HuH-7.5 (cell line): ENCODE results near the gene SZRD1.

Experiments used
- DNase-seq: peaks from one replicate; pipeline ENCODE4 v3.0.0; 2011; ENCODE audit warnings: low spot score

Gene SZRD1

DNA sequence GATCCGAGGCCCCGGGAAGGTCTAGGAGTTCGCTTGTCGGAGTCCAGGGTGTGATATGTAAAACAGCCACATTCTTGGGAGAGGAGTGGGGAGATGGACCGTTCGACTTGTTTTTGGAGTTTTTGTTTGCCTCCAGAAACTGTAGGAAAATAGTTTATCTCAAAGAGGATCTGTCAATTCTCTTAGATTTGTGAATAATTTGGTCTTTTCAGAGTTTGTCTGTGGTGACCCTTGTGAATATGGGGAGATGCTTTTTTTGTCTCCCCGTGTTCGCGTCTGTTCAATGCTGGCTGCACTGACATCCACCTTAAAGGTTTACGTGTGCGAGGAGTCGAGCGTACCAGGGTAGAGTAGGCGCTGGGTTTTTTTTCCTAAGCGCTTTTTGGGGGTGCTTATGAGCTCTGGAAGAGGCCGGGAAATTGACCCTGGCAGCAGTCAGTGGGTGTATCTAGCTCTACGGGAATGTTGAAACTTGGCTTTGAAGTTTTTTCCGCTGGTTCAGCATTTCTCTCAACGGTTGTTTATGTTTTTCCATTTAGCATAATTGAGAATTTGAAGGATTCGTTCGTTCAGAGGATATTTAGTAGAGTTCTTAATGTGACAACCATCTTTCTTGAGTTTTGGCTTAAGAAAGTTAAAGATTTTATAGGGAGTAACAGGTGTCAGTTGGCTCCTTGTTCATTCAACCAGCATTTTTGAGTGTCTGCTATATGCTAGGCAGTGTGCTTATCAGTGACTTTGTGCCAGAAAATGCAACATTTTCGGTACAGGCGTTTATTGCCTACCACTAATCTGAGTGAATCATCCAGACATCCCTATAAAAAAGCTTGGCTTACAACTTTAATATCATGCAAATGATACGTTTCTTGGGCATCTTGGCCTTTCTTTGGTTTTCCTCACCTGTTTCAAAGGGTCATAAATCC lies 1.2 kb downstream of the SZRD1 start:
- DNase-seq: no peak

DNA sequence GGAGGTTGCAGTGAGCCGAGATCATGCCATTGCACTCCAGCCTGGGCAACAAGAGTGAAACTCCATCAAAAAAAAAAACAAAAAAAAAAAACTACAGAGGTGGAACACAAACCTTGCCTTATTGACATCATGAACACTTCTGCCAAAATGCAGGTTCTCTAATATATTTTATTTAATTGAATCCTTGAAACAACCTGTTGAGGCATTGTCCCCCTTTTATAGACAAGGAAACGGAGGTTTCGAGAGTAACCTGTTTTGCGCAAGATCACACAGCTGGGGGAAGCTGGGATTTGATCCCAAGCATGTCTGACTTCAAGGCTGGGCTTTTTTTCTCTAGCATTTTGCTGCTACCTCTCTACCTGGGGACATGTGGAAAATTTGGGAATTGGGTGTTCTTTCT lies 2.8 kb downstream of the SZRD1 start:
- DNase-seq: no peak

DNA sequence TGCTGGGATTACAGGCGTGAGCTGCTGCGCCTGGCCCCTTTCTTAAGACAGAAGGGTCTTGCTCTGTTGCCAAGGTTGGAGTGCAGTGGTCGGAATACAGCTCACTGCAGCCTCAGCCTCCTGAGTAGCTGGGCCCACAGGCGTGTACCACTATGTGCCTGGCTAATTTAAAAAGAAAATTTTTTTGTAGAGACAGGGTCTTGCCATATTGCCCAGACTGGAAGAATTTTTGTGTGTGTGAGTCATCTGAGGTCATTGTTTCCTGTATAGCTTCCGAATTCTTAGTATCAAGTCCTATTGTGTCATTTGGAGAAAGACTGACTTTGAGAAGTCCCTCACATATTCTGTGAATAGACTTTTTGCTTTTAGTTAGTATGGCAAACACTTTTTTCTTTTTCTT lies 4.7 kb downstream of the SZRD1 start:
- no peak for DNase-seq

- DNase-seq: no peak
Measured at GRCh38 chr1:16372535-16373285, 5.7 kb downstream of the SZRD1 start.

DNA sequence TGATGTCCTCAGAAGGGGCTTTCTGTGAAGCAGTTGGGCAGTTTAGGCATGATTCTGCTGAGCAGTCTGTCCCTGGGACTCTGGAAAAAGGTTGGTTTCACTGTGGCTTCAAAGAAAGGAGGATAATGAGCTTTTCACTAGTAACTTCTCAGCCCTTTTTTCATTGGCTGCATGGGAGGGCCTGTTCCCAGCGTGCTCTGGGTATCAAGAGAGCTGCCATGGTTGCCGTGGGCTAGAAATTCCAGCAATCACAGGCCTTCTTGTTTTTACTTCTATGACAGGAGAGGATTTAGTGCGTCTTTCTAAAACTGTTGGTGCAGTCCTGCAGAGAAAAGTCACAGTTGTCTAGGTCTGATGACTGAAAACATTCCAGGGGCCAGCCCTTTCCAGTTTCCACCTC lies 7.2 kb downstream of the SZRD1 start:
- no peak for DNase-seq

GRCh38 chr1:16375521-16376340 lies 8.7 kb downstream of the SZRD1 start:
- DNase-seq: no peak

- DNase-seq: no peak
Measured at GRCh38 chr1:16376971-16377370, 9.9 kb downstream of the SZRD1 start.

DNA sequence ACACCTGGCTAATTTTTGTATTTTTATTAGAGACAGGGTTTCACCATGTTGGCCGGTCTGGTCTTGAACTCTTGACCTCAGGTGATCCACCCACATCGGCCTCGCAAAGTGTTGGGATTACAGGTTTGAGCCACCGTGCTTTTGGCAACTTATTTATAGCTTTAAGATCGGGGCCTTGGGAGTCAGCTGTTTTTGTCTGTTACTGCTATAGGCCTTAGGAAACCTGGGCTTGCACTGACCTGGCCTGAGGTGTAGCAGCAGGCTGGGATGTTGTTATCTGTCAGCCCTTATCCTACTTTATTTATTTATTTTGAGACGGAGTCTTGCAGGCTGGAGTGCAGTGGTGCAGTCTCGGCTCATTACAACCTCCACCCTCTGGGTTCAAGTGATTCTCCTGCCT lies 11.4 kb downstream of the SZRD1 start:
- DNase-seq: no peak

DNA sequence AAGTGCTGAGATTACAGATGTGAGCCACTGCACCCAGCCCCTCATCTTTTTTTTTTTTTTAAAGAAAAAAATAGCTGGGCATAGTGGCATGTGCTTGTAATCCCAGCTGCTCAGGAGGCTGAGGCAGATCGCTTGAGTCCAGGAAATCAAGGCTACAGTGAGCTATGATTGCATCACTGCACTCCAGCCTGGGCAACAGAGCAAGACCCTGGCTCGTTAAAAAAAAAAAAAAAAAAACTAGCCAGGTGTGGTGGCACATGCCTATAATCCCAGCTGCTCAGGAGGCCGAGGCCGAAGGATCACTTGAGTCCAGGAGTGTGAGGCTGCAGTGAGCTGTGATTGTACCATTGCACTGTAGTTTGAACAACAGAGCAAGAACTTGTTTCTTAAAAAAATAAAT lies 13.8 kb downstream of the SZRD1 start:
- no peak for DNase-seq

GRCh38 chr1:16383888-16384287 lies 16.8 kb downstream of the SZRD1 start:
- no peak for DNase-seq

DNA sequence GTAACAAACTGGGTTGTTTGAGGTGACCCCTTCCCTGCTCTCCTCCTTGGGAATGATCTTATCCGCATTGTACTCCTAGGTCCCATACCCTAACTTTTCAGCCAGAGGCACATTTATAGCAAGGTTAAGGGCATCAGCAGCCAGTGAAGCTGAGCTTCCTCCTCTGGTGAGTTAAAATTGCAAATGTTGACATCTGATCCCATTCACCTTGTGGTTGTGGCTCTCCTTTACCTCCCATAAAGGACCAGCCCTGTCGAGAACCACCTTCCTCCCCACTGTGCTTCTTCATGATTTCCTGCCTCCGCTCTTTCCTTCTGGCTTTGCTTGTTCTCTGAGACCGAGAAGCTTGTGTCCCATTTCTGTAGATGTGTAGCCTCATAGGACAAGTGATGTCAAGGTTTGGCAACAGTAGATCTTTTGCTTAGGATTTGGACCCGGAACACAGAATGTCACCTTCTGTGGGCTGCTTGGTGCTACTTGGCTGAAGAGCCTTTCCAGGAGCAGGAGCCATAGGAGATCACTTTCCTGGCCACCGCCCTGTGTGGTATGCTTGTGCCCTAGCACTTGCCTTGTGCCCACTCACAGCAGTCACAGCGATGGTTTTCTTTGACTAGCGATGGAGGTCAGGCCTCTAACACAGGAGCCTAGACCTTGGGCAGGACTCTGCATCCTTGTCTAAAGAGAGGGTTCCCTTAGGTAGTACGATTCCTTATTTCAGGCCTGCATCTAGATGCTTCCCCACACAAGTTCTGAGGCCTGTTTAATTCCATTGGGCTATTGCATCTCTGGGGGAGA lies 18.8 kb downstream of the SZRD1 start:
- DNase-seq: no peak

DNA sequence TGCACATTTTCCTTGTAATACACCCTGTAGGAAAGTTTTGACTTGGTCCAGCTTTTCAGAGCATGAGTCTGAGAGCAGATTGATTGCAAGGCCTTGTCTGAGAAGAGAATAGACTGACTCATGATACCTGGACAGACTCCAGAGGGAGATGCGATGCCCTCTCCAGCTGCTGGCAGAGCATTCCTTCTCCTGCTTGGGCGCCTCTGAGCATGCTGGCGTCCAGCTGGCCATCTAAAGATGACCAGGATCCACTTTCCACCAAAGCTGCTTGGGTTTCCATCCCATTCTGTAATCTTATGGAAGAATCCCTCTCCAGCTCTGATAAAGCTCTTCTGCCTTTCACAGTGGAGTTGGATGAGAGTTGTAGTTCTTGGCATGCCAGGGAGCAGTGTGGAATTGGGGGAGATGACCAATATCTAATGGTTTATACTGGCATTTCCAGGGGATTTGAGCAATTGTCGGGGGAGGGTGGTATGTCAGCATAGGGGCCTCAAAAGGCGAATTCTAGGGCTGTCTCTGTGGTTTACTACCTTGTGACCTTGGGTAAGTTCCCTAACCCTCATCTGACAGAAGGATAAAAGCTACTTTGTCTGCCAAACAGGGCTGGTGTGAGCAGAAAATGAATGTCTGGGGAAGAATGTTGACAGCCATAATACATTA lies 19.5 kb downstream of the SZRD1 start:
- no peak for DNase-seq

DNA sequence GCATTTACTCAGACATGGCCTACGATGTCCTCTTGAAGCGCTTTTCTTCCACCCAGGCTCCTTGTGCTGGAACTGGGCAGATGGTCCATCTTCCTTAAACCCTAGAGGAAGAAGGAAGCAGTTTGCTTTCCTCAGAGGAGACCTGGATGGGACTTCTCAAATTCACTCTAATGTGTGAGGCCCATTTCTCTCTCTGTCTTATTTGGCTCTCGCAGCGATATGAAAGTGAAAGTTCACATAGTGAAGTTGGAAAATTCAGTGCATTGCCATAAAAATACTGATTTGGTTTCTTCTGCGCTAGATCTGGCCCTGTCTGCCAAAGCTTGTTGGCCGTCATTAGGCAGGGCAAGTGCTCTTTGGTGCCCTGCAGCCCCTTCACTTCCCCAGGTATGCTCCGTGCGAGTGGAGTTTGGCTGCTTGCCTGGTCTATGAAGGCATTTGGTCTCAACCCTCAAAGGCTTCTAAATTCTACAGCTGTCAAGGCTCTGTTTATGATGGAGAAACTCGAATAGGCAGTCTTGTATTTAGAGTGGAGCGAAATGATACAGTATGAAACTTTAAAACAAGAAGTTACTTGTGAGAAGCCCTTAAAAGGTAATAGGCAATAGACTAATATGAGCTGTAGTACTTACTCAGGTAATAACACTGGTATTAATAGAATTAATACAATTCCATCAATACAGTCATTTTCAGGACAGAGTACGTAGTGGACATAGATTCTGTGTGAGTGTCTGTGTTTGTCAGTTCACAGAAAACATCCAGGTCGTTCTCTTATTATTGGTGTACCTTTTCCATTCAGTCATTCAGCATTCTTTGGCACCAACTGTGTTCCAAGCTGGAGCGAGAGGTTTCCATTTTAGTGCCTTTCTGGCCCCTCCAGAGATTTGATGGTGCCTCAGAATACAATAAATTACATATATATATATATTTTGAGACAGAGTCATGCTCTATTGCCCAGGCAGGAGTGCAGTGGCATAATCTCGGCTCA lies 20.5 kb downstream of the SZRD1 start:
- no peak for DNase-seq

DNA sequence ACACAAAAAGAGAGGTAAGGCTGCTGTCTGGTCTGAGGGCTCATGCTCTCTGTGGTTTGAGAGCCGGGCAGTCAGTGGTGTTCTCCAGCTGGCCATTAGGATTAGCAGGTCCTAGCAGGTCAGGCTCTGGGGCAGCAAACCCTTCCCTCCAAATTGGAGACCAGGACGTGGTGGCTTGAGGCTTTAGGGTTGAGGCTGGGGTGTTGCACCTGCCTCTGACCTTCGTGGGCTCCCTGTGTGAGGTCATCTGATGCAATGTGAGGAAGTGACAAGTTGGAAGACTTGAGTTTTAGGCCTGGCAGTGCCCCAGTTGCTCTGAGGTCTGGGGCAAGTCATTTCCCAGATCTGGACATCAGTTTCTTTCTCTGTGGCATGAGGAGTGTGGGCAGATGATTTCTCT lies 24.4 kb downstream of the SZRD1 start:
- DNase-seq: no peak

- DNase-seq: no peak
Measured at GRCh38 chr1:16392740-16393569, 25.9 kb downstream of the SZRD1 start.

- no peak for DNase-seq
Measured at GRCh38 chr1:16393570-16394521, 26.8 kb downstream of the SZRD1 start.

DNA sequence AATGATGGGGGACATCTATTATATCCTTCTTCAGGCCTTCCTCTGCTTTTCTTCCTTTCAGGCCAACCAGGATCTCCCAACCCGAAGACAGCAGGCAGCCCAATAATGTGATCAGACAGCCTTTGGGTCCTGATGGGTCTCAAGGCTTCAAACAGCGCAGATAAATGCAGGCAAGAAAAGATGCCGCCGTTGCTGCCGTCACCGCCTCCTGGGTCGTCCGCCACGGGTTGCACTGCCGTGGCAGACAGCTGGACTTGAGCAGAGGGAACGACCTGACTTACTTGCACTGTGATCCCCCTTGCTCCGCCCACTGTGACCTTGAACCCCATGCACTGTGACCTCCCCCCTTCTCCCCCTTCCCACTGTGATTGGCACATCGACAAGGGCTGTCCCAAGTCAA lies 27.9 kb downstream of the SZRD1 start:
- no peak for DNase-seq

- no peak for DNase-seq
Measured at GRCh38 chr1:16396591-16396990, 29.5 kb downstream of the SZRD1 start.
